WTC11 (cell line): ENCODE measurements around the gene LASP1. TPM values are rescaled to one million over a fixed set of nuclear protein-coding genes. Genes with fewer than 3 reads are reported as not detected.

ENCODE experiments used
- ATAC-seq: fragments of 200-7000 bp; cut with Tn5 transposase; 2 replicates; pipeline ENCODE4 v1.10.0; 2021; ENCODE audit warnings: mild to moderate bottlenecking, moderate library complexity
- CTCF ChIA-PET: fragments of 300-600 bp; sonication (Branson Sonifier 250); formaldehyde crosslinking; loops from one replicate; lab custom pipeline; 2021; ENCODE audit warnings: antibody characterized with exemption; lab: Charles Lee
- POLR2A ChIA-PET: fragments of 350-600 bp; sonication (Branson Sonifier 250); formaldehyde crosslinking; loops from one replicate; lab custom pipeline; 2021; ENCODE audit warnings: antibody characterized with exemption; lab: Charles Lee
- DNase-seq: peaks from one replicate; pipeline ENCODE4 v3.0.0; 2021; ENCODE audit warnings: low spot score
- H3K27ac Mint-ChIP-seq: 2 replicates; pipeline ENCODE4 v1.8.0; 2021; ENCODE audit warnings: mixed read lengths
- H3K27me3 Mint-ChIP-seq: 2 replicates; pipeline ENCODE4 v1.8.0; 2021; ENCODE audit warnings: low read depth, mild to moderate bottlenecking, moderate library complexity, mixed read lengths
- H3K36me3 Mint-ChIP-seq: 2 replicates; pipeline ENCODE4 v1.8.0; 2021; ENCODE audit warnings: mixed read lengths
- H3K4me1 Mint-ChIP-seq: 2 replicates; pipeline ENCODE4 v1.8.0; 2022; ENCODE audit warnings: mixed read lengths
- H3K4me3 Mint-ChIP-seq: 2 replicates; pipeline ENCODE4 v1.8.0; 2021; ENCODE audit warnings: mild to moderate bottlenecking, moderate library complexity, mixed read lengths
- H3K9me3 Mint-ChIP-seq: 2 replicates; pipeline ENCODE4 v1.8.0; 2021; ENCODE audit warnings: mixed read lengths
- ARID4B ChIP-seq: sonication (generic); formaldehyde crosslinking; IDR thresholded peaks from 2 replicates; pipeline ENCODE4 v1.8.0; 2023; ENCODE audit warnings: missing genetic modification reagents, mild to moderate bottlenecking, borderline replicate concordance
- ATF6 ChIP-seq: sonication (generic); formaldehyde crosslinking; IDR thresholded peaks from 2 replicates; pipeline ENCODE4 v1.8.1; 2023; ENCODE audit warnings: mild to moderate bottlenecking, missing genetic modification reagents
- CREM ChIP-seq: sonication (generic); formaldehyde crosslinking; IDR thresholded peaks from 2 replicates; pipeline ENCODE4 v1.8.1; 2022; ENCODE audit warnings: mild to moderate bottlenecking, missing genetic modification reagents, moderate library complexity
- E2F5 ChIP-seq: sonication (generic); formaldehyde crosslinking; IDR thresholded peaks from 2 replicates; pipeline ENCODE4 v1.8.1; 2022; ENCODE audit warnings: mild to moderate bottlenecking, moderate library complexity, missing genetic modification reagents
- ERG ChIP-seq: fragments of 250-450 bp; sonication (Bioruptor Pico); IDR thresholded peaks from 2 replicates; pipeline ENCODE4 v1.8.0; 2021; ENCODE audit warnings: mild to moderate bottlenecking
- FOXP1 ChIP-seq: sonication (generic); formaldehyde crosslinking; IDR thresholded peaks from 2 replicates; pipeline ENCODE4 v1.8.0; 2022; ENCODE audit warnings: missing genetic modification reagents, mild to moderate bottlenecking, moderate library complexity, borderline replicate concordance
- GTF2I ChIP-seq: fragments of 250-450 bp; sonication (Bioruptor Pico); conservative IDR thresholded peaks from 2 replicates; pipeline ENCODE4 v1.4.0; 2021; ENCODE audit warnings: mild to moderate bottlenecking
- HMGXB4 ChIP-seq: sonication (generic); formaldehyde crosslinking; IDR thresholded peaks from 2 replicates; pipeline ENCODE4 v1.8.1; 2023; ENCODE audit warnings: mild to moderate bottlenecking, moderate library complexity, missing genetic modification reagents
- NFE2L1 ChIP-seq: sonication (generic); formaldehyde crosslinking; IDR thresholded peaks from 2 replicates; pipeline ENCODE4 v1.8.1; 2023; ENCODE audit warnings: missing genetic modification reagents
- SOX15 ChIP-seq: fragments of 250-450 bp; sonication (Bioruptor Pico); IDR thresholded peaks from 2 replicates; pipeline ENCODE4 v1.9.0; 2021; ENCODE audit warnings: mild to moderate bottlenecking
- TCF7 ChIP-seq: sonication (generic); formaldehyde crosslinking; IDR thresholded peaks from 2 replicates; pipeline ENCODE4 v1.8.0; 2022; ENCODE audit warnings: mild to moderate bottlenecking, low read depth, missing genetic modification reagents, moderate library complexity
- ZNF121 ChIP-seq: sonication (generic); formaldehyde crosslinking; IDR thresholded peaks from 2 replicates; pipeline ENCODE4 v1.8.0; 2023; ENCODE audit warnings: missing genetic modification reagents
- ZNF219 ChIP-seq: sonication (generic); formaldehyde crosslinking; IDR thresholded peaks from 2 replicates; pipeline ENCODE4 v1.8.0; 2023; ENCODE audit warnings: missing genetic modification reagents, mild to moderate bottlenecking, borderline replicate concordance
- ZNF232 ChIP-seq: sonication (generic); formaldehyde crosslinking; IDR thresholded peaks from 2 replicates; pipeline ENCODE4 v1.8.0; 2022; ENCODE audit warnings: mild to moderate bottlenecking, missing genetic modification reagents
- ZNF263 ChIP-seq: sonication (generic); formaldehyde crosslinking; IDR thresholded peaks from 2 replicates; pipeline ENCODE4 v1.8.1; 2022; ENCODE audit warnings: low read depth, mild to moderate bottlenecking, moderate library complexity, missing genetic modification reagents
- ZNF317 ChIP-seq: sonication (generic); formaldehyde crosslinking; IDR thresholded peaks from 2 replicates; pipeline ENCODE4 v1.8.1; 2023; ENCODE audit warnings: low read depth, mild to moderate bottlenecking, moderate library complexity, missing genetic modification reagents, borderline replicate concordance
- ZNF416 ChIP-seq: fragments of 250-450 bp; sonication (Bioruptor Pico); IDR thresholded peaks from 2 replicates; pipeline ENCODE4 v1.9.0; 2021; ENCODE audit warnings: mild to moderate bottlenecking, inconsistent platforms
- total RNA-seq: library from RNA; stranded (reverse); gene quantifications from 3 replicates; pipeline ENCODE4 v1.2.3, GENCODE V29; 2021
- TF ChIP-seq, protein P1 (sequence below): fragments of 250-450 bp; sonication (Bioruptor Pico); IDR thresholded peaks from 2 replicates; pipeline ENCODE4 v1.9.0; 2021; ENCODE audit warnings: mild to moderate bottlenecking
- TF ChIP-seq, protein P2 (sequence below): sonication (generic); formaldehyde crosslinking; IDR thresholded peaks from 2 replicates; pipeline ENCODE4 v1.8.1; 2022; ENCODE audit warnings: low read depth, missing genetic modification reagents, borderline replicate concordance
- TF ChIP-seq, protein P3 (sequence below): sonication (generic); formaldehyde crosslinking; IDR thresholded peaks from 2 replicates; pipeline ENCODE4 v1.8.1; 2022; ENCODE audit warnings: mild to moderate bottlenecking, missing genetic modification reagents, moderate library complexity, borderline replicate concordance
- TF ChIP-seq, protein P4 (sequence below): sonication (generic); formaldehyde crosslinking; IDR thresholded peaks from 2 replicates; pipeline ENCODE4 v1.8.1; 2023; ENCODE audit warnings: mild to moderate bottlenecking, missing genetic modification reagents, moderate library complexity

LASP1 gene
- total RNA-seq, 1 experiment from 2014 or later: 139 TPM

DNA sequence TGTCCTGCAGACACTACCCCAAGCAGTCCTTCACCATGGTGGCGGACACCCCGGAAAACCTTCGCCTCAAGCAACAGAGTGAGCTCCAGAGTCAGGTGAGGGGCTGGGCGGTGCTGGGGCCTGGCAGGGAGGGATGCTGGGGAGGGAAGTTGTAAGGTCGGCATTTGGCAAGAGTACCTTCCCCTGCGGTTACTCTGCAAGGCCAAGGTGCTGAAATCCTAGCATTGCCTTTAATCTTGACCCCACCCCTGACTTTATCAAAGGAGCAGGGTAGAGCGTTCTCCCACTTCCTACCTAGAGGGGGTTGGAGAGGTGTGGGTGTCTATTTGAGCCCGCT, 20.5 kb downstream of the LASP1 start:
- Mint-ChIP-seq H3K36me3 (peaks cover 10% of the 10 kb centered on the region; the same call in 1 of the 2 replicates), H3K4me3 (no peak overlapping the region), H3K27me3 (no peaks in the 10 kb centered on the region), H3K9me3 (no peaks in the 10 kb centered on the region), H3K4me1 (peaks cover 35% of the 10 kb centered on the region), H3K27ac (peak overlapping the region; percentile 93; the same call in 1 of the 2 replicates)
- POLR2A ChIA-PET: no interaction called here
- DNase-seq (no peak), ATAC-seq (no peak)
- no peak for TF ChIP-seq ZNF232
- no peak for TF ChIP-seq GTF2I (CRISPR knock-in tag)
- no peak for TF ChIP-seq SOX15 (CRISPR knock-in tag)
- TF ChIP-seq ATF6 (CRISPR knock-in tag): no peak
- TF ChIP-seq NFE2L1 (CRISPR knock-in tag): no peak
- CTCF ChIA-PET: no interaction called here

DNA sequence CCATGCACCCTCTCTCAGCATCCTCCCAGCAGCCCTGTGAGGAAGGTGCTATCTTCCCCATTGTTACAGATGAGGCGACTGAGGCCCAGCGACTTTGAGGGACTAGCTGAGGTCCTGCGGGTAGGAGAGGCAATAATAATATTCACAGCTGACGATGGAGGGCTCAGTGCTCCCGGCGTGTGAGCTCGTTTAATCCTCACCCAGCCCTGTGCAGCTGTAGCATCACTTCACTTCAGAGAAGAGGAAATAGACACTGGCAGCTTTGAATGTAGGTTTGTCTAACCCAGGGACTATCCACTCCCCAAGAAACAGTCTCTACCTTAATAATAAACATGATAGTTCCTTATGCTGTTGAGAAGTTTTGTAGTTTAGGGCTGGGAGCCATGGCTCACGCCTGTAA, 21.6 kb downstream of the LASP1 start:
- ChIA-PET POLR2A (no interaction called here), CTCF (interaction anchor here (0.7 kb wide), 1 partner anchor 45 kb away, joined by 3 read pairs; no protein-coding TSS in a partner anchor)
- no peaks in the 10 kb centered on the region for H3K27me3 Mint-ChIP-seq
- H3K9me3 Mint-ChIP-seq: no peaks in the 10 kb centered on the region
- peak overlapping the region; percentile 36; the same call in 1 of the 2 replicates for H3K27ac Mint-ChIP-seq
- H3K36me3 Mint-ChIP-seq: peaks cover 10% of the 10 kb centered on the region; the same call in 1 of the 2 replicates
- H3K4me1 Mint-ChIP-seq: peaks cover 27% of the 10 kb centered on the region
- TF ChIP-seq NFE2L1 (CRISPR knock-in tag) (no peak), FOXP1 (no peak), ZNF317 (CRISPR knock-in tag) (no peak), HMGXB4 (CRISPR knock-in tag) (no peak), E2F5 (CRISPR knock-in tag) (no peak), TCF7 (CRISPR knock-in tag) (no peak), ARID4B (CRISPR knock-in tag) (no peak), ZNF121 (no peak), CREM (no peak), ZNF263 (CRISPR knock-in tag) (no peak), ERG (no peak), ZNF219 (CRISPR knock-in tag) (no peak), ZNF232 (no peak), ZNF416 (CRISPR knock-in tag) (no peak)
- TF ChIP-seq, protein P1, sequence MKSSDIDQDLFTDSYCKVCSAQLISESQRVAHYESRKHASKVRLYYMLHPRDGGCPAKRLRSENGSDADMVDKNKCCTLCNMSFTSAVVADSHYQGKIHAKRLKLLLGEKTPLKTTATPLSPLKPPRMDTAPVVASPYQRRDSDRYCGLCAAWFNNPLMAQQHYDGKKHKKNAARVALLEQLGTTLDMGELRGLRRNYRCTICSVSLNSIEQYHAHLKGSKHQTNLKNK (CRISPR knock-in tag): no peak
- TF ChIP-seq, protein P2, sequence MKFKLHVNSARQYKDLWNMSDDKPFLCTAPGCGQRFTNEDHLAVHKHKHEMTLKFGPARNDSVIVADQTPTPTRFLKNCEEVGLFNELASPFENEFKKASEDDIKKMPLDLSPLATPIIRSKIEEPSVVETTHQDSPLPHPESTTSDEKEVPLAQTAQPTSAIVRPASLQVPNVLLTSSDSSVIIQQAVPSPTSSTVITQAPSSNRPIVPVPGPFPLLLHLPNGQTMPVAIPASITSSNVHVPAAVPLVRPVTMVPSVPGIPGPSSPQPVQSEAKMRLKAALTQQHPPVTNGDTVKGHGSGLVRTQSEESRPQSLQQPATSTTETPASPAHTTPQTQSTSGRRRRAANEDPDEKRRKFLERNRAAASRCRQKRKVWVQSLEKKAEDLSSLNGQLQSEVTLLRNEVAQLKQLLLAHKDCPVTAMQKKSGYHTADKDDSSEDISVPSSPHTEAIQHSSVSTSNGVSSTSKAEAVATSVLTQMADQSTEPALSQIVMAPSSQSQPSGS (CRISPR knock-in tag): no peak
- TF ChIP-seq, protein P3, sequence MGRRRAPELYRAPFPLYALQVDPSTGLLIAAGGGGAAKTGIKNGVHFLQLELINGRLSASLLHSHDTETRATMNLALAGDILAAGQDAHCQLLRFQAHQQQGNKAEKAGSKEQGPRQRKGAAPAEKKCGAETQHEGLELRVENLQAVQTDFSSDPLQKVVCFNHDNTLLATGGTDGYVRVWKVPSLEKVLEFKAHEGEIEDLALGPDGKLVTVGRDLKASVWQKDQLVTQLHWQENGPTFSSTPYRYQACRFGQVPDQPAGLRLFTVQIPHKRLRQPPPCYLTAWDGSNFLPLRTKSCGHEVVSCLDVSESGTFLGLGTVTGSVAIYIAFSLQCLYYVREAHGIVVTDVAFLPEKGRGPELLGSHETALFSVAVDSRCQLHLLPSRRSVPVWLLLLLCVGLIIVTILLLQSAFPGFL (CRISPR knock-in tag): no peak
- TF ChIP-seq, protein P4, sequence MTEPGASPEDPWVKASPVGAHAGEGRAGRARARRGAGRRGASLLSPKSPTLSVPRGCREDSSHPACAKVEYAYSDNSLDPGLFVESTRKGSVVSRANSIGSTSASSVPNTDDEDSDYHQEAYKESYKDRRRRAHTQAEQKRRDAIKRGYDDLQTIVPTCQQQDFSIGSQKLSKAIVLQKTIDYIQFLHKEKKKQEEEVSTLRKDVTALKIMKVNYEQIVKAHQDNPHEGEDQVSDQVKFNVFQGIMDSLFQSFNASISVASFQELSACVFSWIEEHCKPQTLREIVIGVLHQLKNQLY (CRISPR knock-in tag): no peak
- DNase-seq: no peak
- no peak overlapping the region for H3K4me3 Mint-ChIP-seq
- no peak for ATAC-seq
